ENCODE results near the gene MAPKAP1.

GRCh38 chr9:125646217-125646616 lies 60.8 kb downstream of the MAPKAP1 start:
- TF ChIP-seq, protein P1, sequence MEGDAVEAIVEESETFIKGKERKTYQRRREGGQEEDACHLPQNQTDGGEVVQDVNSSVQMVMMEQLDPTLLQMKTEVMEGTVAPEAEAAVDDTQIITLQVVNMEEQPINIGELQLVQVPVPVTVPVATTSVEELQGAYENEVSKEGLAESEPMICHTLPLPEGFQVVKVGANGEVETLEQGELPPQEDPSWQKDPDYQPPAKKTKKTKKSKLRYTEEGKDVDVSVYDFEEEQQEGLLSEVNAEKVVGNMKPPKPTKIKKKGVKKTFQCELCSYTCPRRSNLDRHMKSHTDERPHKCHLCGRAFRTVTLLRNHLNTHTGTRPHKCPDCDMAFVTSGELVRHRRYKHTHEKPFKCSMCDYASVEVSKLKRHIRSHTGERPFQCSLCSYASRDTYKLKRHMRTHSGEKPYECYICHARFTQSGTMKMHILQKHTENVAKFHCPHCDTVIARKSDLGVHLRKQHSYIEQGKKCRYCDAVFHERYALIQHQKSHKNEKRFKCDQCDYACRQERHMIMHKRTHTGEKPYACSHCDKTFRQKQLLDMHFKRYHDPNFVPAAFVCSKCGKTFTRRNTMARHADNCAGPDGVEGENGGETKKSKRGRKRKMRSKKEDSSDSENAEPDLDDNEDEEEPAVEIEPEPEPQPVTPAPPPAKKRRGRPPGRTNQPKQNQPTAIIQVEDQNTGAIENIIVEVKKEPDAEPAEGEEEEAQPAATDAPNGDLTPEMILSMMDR (IDR thresholded peaks at IDR 0.05; ENCODE audit: borderline replicate concordance, extremely low read depth, low read length, poor library complexity, severe bottlenecking) = no peak
- no peak for TF ChIP-seq EZH2 (IDR thresholded peaks at IDR 0.05; ENCODE audit: borderline replicate concordance, low read depth, low read length, severe bottlenecking)

Data from DND-41 (cell line).